Measurements from ENCODE around the gene MYO3A.

Gene MYO3A

DNA sequence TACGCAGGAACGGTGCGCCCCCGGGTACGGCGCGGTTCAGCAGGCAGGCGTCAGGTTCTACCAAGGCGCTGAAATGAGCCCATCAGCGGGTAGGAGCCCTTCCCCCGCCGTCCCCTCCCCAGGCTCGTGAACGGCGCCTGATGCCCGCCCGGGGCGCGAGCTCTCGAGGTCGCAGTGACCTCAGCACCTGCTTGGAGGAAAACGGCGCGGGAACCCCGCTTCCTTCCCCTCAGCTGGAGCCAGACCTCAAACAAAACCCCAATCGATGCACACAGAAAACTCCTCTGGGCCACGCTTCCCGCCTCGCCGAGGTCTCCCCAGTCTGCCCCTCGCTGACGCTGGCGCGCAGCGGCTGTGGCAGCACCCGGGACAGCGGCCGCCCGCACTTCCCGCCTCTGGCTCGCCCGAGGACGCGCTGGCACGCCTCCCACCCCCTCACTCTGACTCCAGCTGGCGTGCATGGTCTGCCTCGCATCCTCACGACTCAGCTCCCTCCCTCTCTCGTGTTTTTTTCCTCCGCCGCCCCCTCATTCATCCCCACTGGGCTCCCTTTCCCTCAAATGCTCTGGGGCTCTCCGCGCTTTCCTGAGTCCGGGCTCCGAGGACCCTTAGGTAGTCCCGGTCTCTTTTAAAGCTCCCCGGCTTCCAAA, 282.0 kb downstream of the MYO3A start:
- peak; percentile 64 for DNase-seq

DNA sequence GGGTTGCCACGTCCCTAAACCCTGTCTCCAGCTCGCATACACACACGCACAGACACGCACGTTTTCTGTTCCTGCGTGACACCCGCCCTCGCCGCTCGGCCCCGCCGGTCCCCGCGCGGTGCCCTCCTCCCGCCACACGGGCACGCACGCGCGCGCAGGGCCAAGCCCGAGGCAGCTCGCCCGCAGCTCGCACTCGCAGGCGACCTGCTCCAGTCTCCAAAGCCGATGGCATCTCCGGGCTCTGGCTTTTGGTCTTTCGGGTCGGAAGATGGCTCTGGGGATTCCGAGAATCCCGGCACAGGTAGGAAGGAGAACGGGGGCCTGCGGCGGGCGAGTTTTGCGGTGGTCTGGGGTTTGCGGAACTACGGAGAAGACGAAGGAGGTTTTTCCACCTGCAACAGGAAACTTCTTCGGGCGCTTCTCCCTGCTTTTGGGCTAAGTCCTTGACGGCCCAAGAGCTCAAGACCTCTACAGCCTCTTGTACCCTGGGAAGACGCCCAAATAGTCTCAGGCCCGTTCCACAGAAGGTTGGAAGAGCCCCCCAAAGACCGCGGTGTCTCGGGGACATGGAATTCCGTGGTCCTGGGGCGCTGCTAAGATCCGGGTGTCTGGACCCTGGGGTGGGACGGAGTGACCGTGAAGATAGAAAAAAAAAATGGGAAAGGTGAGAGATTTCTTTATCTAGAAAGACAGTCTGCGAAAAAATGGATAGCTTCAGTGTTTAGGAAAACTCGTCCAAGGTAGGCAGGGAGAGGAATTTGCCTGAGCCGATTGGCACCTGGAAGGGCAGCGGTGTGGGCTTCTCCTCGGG, 282.8 kb downstream of the MYO3A start, which contains the start of gene GAD2:
GAD2 (plus strand) TSS at position 190 of the 811 bp plus-strand sequence; CDS start at position 226, 36 bp downstream.
- no peak for DNase-seq

DNA sequence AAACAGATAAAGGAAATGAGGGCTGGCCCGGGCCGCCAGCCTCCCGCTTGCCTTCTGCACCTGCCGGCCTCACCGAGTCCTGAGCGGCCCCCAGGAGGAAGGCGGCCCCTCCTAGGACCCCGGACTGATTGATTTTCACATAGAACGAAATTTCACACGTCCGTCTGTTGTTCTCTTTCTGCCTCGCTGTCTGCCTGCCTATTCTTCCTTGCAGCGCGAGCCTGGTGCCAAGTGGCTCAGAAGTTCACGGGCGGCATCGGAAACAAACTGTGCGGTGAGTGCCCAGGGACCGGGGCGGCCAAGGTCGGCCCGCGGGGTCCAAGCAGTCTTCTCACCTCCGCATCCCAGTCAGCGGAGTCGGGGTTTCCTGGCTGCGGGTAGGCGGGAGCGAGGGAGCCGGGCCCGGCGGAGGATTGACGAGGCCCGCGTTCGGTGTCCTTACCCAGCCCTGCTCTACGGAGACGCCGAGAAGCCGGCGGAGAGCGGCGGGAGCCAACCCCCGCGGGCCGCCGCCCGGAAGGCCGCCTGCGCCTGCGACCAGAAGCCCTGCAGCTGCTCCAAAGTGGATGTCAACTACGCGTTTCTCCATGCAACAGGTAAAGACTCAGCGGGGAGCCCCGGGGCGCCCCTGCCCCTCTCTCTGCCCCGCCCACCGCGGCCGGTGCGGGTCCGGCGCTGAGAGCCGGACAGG, 283.5 kb downstream of the MYO3A start:
- DNase-seq, result no peak

DNA sequence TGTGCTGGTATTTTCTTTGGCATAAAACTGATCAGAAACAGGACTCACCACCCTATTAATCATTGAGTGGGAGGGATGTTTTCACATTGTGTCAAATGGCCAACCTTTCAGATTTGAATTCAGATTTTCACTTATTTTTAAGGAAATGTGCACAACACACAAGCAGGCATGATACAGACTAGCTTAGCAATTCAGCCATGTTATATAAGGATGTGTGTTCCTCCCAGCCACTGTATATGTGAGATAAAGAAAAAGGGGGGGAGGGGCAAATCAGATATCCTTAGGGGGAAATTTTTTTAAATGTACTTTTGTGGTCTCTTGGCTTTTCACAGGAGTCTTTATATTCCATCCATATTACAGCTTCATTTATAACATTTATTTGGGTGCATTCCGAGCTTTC, 285.6 kb downstream of the MYO3A start:
- peak; percentile 32 for DNase-seq

DNA sequence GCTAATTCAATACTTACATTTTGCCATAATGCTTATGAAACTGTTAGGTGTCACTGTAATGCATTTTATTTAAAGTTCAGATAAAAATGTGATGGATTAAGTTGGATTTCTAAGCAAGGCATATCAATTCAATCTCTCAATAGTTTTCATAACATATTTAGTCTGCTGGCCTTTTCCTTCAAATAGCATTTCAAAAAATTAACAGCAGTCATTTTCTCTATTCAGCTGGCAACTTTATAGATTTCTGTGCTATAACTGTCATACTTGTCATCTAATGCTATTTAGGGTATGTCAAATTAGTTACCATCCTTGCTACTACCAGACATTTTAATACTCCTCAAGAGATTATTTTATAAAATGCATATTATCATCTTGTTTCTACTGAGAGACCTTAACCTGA, 286.9 kb downstream of the MYO3A start:
- no peak for DNase-seq

DNA sequence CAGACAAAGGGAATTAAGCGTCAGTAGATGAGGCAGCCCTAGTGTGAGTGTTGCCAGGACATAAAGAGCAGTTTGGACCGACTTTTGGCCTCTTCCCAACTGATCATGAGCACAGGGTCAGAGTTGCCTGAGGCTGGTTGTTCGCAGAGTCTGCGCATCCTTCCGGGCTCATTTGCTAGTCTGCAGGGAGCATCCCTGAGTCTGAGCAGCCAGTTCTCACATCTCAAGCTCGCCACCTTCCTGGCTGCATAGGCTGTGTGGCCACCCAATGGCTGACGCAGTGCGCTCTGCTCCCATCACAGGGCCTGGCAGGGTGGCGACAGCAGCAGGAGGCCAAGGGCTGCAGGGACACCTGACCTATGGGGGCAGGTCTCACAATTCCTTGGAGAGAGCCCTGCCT, 287.5 kb downstream of the MYO3A start:
- DNase-seq, result no peak

DNA sequence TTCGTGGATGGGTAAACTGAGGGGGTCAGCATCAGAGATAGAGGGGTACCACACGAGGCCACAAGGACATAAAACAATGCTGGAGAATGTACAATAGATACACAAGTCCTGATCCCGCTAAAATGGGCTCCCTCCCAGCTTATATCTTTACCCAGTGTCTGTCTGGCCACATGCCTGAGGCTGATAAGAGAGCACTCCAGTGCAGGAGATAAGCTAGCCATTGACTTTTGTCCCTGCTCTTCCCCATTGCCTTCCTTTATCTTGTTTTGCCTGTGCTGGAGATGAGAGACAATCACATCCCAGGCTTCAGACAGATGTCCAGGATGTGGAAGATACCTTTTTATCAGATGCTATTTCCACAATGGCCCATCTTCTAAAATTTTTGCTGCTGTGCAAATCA, 288.5 kb downstream of the MYO3A start:
- DNase-seq, result no peak

DNA sequence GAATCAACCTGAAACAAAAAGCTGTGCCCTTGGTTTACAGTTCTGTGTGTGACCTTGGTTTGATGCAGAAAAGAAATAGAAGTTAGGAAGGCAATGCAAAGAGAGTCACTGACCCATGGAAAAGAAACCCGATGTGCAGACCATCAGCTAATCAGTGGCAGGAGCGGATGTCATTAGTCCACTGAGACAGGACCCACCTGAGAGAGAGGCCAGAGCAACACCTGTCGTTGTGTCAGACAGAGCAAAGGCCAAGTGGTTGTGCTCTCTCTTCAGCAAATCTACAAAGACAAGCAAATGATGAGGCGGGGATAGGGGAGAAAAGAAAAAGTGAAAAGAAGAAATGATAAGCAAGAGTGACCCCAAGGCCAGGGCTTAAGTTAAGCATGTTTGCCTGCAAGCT, 291.3 kb downstream of the MYO3A start:
- DNase-seq, result no peak

DNA sequence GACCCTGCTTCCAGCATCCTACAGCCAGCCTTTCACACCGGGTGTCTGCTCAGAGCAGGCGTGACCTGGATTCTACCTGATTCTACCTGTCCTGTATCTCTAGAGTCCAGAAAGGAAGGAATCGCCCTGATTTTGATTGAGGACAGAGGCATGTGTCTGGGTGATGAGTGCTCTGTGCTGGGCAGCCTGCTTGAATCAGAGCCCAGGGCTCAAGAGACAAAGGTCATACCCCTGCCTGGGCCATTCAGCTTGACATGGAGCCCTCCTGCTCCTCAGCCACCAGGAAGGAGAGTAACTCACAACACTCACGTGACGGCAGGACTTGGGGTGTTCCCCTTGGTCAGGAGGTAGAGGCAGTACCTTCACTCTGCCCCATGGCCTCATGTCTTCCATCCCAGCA, 293.8 kb downstream of the MYO3A start:
- no peak for DNase-seq

DNA sequence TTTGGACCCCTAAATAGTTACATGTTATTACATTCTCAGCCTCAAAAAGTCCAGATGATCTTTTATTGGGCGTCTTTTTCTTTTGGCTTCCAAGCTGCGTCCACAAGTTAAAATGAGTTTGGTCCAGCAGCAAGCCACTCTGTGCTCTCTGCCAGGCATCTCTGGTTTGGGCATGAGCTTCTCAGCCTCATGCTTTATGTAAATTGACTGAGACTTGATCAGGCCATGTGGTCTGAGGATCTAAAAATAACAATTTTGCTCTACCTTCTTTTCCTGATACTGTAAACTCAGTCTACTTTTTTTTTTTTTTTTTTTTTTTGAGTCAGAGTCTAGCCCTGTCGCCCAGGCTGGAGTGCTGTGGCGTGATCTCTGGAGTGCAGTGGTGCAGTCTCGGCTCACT, 298.1 kb downstream of the MYO3A start:
- no peak for DNase-seq

DNA sequence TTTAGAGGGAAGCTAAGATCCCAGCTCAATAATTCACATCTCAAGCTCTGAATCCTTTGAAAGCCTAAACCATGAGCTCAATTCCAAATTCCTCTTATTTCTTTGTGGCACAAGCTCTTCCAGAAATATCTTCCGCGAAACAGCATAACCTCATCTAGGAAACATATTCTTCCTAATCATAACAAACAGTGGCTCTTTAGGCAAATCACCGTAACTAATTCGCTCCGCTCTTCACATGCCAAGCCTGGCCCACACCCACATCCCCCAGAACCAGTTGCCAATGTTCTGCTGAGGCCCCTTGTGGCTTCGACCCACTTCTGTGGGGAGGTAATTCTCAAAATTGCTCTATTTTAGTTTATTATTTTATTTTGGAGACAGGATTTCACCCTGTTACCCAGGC, 301.7 kb downstream of the MYO3A start:
- DNase-seq, result no peak

DNA sequence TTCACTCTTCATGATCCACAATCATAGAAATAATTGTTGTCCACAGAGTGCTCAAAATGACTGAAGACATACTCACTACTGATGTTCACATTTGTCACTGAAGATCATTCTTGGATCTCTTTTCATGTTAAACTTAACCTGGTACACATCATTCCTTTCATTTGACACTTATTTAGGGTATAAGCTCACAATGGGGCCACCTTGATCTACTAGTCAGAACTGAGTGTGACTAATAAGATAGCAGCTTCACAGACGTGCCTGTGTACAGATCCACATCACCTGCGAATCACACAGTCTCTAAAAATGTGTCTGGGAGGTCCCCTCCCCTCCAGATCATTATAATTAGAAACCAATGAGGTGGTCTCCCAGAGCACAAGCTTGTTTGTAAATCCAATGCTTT, 304.3 kb downstream of the MYO3A start:
- DNase-seq, result no peak

DNA sequence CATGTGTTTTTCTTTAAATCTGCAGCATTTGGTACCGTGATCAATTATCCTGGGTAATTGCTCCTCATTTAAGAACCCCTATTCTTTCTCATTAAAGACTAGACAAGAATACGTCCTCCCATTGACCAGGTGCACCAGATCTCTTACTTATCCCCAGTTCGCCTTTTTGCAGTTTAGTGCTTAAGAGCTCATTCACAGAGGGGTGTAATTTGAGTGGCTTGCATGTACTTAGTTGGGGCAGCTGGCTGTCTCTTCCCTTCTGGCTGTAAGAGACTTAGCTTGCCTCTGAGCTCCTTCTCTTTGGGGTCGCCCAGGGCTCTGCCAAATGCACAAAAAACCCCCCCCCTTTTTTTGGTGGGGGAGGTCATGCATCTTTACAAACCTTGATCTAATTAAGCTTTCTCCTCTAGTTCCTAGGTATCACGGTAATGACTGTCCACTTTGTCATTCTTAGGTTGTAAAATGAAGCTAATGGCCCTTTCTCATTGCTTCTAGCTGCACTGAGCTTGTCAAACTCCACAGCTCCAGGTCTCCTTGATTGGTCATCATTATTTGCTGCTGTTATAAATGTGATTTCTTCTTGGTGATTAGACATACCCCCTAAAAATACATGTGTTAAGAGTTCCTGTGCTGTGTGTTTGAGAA, 308.8 kb downstream of the MYO3A start:
- DNase-seq, result peak; percentile 93

DNA sequence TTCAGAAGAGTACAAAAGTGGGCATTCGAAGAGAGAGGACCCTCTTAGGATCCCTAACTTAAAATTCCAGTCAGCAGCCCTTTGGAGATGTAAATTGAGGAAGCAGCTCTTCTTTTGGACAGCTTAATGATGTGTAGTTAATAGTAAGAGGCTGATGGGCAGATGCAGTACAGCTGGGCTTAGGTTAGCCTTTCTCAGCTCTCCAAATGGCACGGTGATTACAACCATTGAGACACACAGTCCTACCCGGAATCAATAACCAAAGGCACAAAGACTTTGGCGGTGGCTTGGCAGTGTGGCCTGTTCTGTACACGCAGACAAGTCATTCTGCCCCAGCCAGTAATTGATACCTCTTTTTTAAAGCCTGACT, 309.3 kb downstream of the MYO3A start:
- DNase-seq, result peak; percentile 69

DNA sequence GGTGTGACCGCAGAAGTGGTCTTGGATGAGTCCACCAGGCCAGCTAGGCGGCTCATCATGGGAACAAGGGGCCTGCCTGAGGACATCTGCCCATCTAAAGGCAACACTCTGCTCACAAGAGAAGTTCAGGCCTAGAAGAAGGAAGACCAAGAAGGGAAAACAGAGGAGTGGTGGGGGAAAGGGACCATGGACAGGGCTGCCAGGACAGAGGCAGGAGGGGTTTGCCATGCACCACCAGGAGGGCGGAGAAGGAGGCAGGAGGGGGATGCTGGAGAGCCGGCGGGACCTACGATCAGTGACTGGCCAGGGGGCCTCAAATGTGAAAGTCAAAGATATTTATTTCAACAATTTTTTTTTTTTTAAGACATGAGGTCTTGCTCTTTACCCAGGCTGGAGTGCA, 315.7 kb downstream of the MYO3A start:
- DNase-seq, result no peak

DNA sequence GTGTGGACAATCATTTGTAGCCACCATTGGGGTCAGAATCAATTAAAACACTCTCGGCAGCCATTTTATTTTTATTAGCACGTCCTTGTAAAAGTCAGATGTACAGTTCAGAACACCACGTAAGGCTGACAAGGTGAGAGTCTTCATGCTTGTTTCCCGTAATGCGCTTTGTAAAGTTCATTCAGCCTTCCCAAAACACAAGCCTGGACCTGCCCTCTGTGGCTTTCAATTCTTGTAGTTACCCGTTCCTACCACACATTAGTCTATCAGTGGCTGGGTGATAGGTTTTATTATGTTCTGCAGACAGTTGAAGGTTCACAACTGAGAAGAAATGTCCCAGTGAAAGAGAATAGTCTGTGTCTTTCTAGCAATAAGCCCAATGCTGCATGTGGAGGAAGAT, 317.9 kb downstream of the MYO3A start:
- no peak for DNase-seq

DNA sequence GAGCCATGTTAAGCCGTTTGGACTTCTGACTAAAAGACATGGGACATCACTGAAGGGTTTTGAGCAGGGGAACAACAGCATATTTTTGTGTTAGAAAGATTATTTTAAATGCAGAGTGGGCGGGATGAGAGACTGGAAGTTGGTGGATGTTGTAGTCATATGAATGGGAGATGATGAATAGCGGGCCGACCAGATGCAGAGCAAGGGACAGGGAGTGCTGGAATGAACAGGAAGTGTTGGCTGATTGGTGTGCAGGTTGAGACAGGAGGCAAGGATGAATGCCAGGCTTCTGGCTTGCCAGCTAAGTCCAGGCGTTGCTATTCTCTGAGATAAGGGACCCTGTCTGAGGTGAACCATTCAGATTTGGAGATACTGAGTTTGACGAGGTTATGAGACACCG, 320.6 kb downstream of the MYO3A start:
- DNase-seq, result no peak

DNA sequence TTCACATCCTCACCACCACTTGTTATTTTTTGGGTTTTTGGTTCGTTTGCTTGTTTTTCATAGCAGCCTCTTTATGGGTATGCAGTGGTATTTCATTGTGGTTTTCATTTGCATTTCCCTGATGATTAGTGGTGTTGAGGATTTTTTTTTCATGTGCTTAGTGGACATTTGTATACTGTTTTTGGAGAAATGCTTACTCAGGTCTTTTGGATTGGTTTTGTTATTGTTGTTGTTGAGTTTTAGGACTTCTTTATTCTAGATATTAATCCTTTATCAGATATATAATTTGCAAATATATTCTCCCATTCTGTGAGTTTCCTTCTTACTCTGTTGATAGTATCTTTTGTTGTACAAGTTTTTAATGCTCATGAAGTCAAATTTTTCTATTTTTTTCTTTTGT, 325.3 kb downstream of the MYO3A start:
- DNase-seq, result no peak
